MM.1S (cell line): ENCODE measurements around the gene LHX1.

Experiments
- DNase-seq: peaks from one replicate; pipeline ENCODE4 v3.0.0-alpha.2; 2015
- H2AFZ ChIP-seq: fragments of 300-600 bp; sonication (generic); 2 replicates; pipeline ENCODE4 v1.6.0; 2016; ENCODE audit warnings: antibody characterized with exemption, low read length
- H3F3A ChIP-seq: fragments of 300-600 bp; sonication (generic); 2 replicates; pipeline ENCODE4 v1.6.1; 2016; ENCODE audit warnings: mild to moderate bottlenecking, antibody characterized with exemption, low read length, moderate library complexity, mixed read lengths; ENCODE audit not compliant: insufficient read depth
- H3K27ac ChIP-seq: fragments of 300-600 bp; sonication (generic); 2 replicates; pipeline ENCODE4 v1.5.1; 2016; ENCODE audit warnings: mild to moderate bottlenecking, low read length
- H3K27me3 ChIP-seq: fragments of 300-600 bp; sonication (generic); replicated peaks from 2 replicates; pipeline ENCODE4 v1.6.0; 2016; ENCODE audit warnings: low read length; ENCODE audit not compliant: insufficient read depth
- H3K36me3 ChIP-seq: fragments of 300-600 bp; sonication (generic); replicated peaks from 2 replicates; pipeline ENCODE4 v1.6.1; 2016; ENCODE audit warnings: mild to moderate bottlenecking, low read length, mixed read lengths; ENCODE audit not compliant: insufficient read depth
- H3K4me1 ChIP-seq: fragments of 300-600 bp; sonication (generic); 2 replicates; pipeline ENCODE4 v1.6.1; 2016; ENCODE audit warnings: low read length, mixed read lengths
- H3K4me2 ChIP-seq: fragments of 300-600 bp; sonication (generic); 2 replicates; pipeline ENCODE4 v1.6.0; 2016; ENCODE audit warnings: low read depth, low read length
- H3K4me3 ChIP-seq: fragments of 300-600 bp; sonication (generic); 2 replicates; pipeline ENCODE4 v1.5.1; 2016; ENCODE audit warnings: low read length, mixed read lengths
- H3K79me2 ChIP-seq: fragments of 300-600 bp; sonication (generic); 2 replicates; pipeline ENCODE4 v1.6.1; 2016; ENCODE audit warnings: mixed run types, low read length, mixed read lengths
- H3K9ac ChIP-seq: fragments of 300-600 bp; sonication (generic); 2 replicates; pipeline ENCODE4 v1.6.1; 2016; ENCODE audit warnings: low read length, mixed read lengths
- H3K9me2 ChIP-seq: fragments of 300-600 bp; sonication (generic); replicated peaks from 2 replicates; pipeline ENCODE4 v1.6.1; 2016; ENCODE audit warnings: mild to moderate bottlenecking, low read length, mixed read lengths; ENCODE audit not compliant: insufficient read depth
- H3K9me3 ChIP-seq: fragments of 300-600 bp; sonication (generic); replicated peaks from 2 replicates; pipeline ENCODE4 v1.6.1; 2016; ENCODE audit warnings: mild to moderate bottlenecking, low read length, mixed read lengths; ENCODE audit not compliant: insufficient read depth
- H4K20me1 ChIP-seq: fragments of 300-600 bp; sonication (generic); 2 replicates; pipeline ENCODE4 v1.6.1; 2016; ENCODE audit warnings: mild to moderate bottlenecking, low read length, moderate library complexity, mixed read lengths; ENCODE audit not compliant: insufficient read depth
- EZH2 ChIP-seq: fragments of 300-600 bp; sonication (generic); optimal IDR thresholded peaks from 2 replicates; pipeline ENCODE3; 2017; ENCODE audit warnings: low read depth, mild to moderate bottlenecking, antibody characterized with exemption, low read length, mixed read lengths
- EZH2phosphoT487 ChIP-seq: fragments of 300-600 bp; sonication (generic); IDR thresholded peaks from 2 replicates; pipeline ENCODE4 v1.6.1; 2018; ENCODE audit warnings: antibody characterized with exemption, low read length
- TF ChIP-seq, protein P1 (sequence below): fragments of 300-600 bp; sonication (generic); IDR thresholded peaks from 2 replicates; pipeline ENCODE4 v1.5.1; 2016; ENCODE audit warnings: antibody characterized with exemption, low read length, mixed read lengths

LHX1 gene

GRCh38 chr17:36978810-36979564, 41.7 kb downstream of the LHX1 start:
- peaks cover 79% of the 10 kb centered on the region for H3K79me2 ChIP-seq
- DNase-seq = no peak

DNA sequence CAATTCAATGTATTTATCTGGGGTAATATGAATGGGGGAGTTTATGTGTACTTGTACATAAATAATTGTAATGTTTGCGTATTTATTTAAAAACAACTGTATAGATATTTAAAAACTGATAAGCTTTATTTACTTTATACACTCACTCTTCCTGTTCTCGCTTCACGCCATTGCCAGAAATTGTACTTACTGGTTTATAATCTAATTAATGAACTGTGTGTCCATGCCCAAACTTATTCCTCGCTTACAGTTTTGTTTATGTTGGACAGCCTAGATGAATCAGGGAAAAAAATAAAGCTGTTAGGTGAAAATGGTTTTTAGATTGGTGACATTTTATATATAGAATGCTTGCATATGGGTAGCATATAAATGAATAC, 42.3 kb downstream of the LHX1 start:
- H4K20me1 ChIP-seq = peaks cover 3% of the 10 kb centered on the region; the same call in 1 of the 2 replicates
- TF ChIP-seq, protein P1, sequence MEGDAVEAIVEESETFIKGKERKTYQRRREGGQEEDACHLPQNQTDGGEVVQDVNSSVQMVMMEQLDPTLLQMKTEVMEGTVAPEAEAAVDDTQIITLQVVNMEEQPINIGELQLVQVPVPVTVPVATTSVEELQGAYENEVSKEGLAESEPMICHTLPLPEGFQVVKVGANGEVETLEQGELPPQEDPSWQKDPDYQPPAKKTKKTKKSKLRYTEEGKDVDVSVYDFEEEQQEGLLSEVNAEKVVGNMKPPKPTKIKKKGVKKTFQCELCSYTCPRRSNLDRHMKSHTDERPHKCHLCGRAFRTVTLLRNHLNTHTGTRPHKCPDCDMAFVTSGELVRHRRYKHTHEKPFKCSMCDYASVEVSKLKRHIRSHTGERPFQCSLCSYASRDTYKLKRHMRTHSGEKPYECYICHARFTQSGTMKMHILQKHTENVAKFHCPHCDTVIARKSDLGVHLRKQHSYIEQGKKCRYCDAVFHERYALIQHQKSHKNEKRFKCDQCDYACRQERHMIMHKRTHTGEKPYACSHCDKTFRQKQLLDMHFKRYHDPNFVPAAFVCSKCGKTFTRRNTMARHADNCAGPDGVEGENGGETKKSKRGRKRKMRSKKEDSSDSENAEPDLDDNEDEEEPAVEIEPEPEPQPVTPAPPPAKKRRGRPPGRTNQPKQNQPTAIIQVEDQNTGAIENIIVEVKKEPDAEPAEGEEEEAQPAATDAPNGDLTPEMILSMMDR = no peak
- no peak for TF ChIP-seq EZH2phosphoT487
- no peak for TF ChIP-seq EZH2
- H3K79me2 ChIP-seq = peaks cover 75% of the 10 kb centered on the region
- H2AFZ ChIP-seq = no peak overlapping the region
- no peak overlapping the region for H3K27ac ChIP-seq
- H3K9me3 ChIP-seq = no peaks in the 10 kb centered on the region
- H3K9me2 ChIP-seq = no peaks in the 10 kb centered on the region
- no peaks in the 10 kb centered on the region for H3K4me1 ChIP-seq
- no peak overlapping the region for H3K9ac ChIP-seq
- no peaks in the 10 kb centered on the region for H3K36me3 ChIP-seq
- H3K27me3 ChIP-seq = no peaks in the 10 kb centered on the region
- no peak overlapping the region for H3K4me3 ChIP-seq
- no peak overlapping the region for H3K4me2 ChIP-seq
- H3F3A ChIP-seq = no peaks in the 10 kb centered on the region
- no peak for DNase-seq

More at GRCh38 chr17:36978810-36979564, 41.7 kb downstream of the LHX1 start:
- H3K27ac ChIP-seq = no peak overlapping the region
- H3K36me3 ChIP-seq = no peaks in the 10 kb centered on the region
- H3K27me3 ChIP-seq = no peaks in the 10 kb centered on the region
- H3K4me2 ChIP-seq = no peak overlapping the region
- H2AFZ ChIP-seq = no peak overlapping the region
- H4K20me1 ChIP-seq = peaks cover 3% of the 10 kb centered on the region; the same call in 1 of the 2 replicates
- no peaks in the 10 kb centered on the region for H3K9me2 ChIP-seq
- H3K4me1 ChIP-seq = no peaks in the 10 kb centered on the region
- H3K9ac ChIP-seq = no peak overlapping the region
- H3K9me3 ChIP-seq = no peaks in the 10 kb centered on the region
- TF ChIP-seq EZH2phosphoT487 (no peak), EZH2 (no peak)
- TF ChIP-seq, protein P1 = no peak
- H3F3A ChIP-seq = no peaks in the 10 kb centered on the region
- no peak overlapping the region for H3K4me3 ChIP-seq

- Histone ChIP-seq H2AFZ (no peak overlapping the region), H3K36me3 (no peaks in the 10 kb centered on the region), H3K4me2 (no peak overlapping the region), H3K4me1 (no peaks in the 10 kb centered on the region), H3K27ac (no peak overlapping the region), H3K9me3 (no peaks in the 10 kb centered on the region), H3F3A (no peaks in the 10 kb centered on the region), H4K20me1 (no peaks in the 10 kb centered on the region), H3K4me3 (no peak overlapping the region), H3K9me2 (no peaks in the 10 kb centered on the region), H3K27me3 (no peaks in the 10 kb centered on the region), H3K79me2 (peaks cover 68% of the 10 kb centered on the region), H3K9ac (no peak overlapping the region)
- DNase-seq = no peak
- TF ChIP-seq, protein P1 = no peak
- no peak for TF ChIP-seq EZH2phosphoT487
- TF ChIP-seq EZH2 = no peak
These were observed 43.0 kb downstream of the LHX1 start for GRCh38 chr17:36980280-36980761.
